Fibroblast of the aortic adventitia (primary cell): ENCODE measurements around the gene ALLC. TPM values are rescaled to one million over a fixed set of nuclear protein-coding genes. Genes with fewer than 3 reads are reported as not detected.
"Not testable (repeated sequence)": the region's sequence is repeated elsewhere in the genome, so short reads cannot be mapped to it uniquely, and the experiment has no call there.

Experiments used
- DNase-seq: peaks from one replicate; pipeline ENCODE4 v3.0.0-alpha.2; 2010; ENCODE audit warnings: low read depth
- H3K4me3 ChIP-seq: 2 replicates; pipeline ENCODE4 v1.5.1; 2011; ENCODE audit warnings: low read depth, mild to moderate bottlenecking, control low read depth, low read length, moderate library complexity
- CTCF ChIP-seq: IDR thresholded peaks from 2 replicates; pipeline ENCODE4 v1.5.1; 2011; ENCODE audit warnings: mild to moderate bottlenecking, low read length, control low read depth, inconsistent platforms; ENCODE audit not compliant: insufficient read depth
- total RNA-seq: library from RNA; depleted of rRNA; stranded (reverse); fragments of >200 nt; gene quantifications from 2 replicates; pipeline ENCODE4 v1.2.3, GENCODE V29; 2012; ENCODE audit warnings: low replicate concordance

Gene ALLC
- not detected in 2 replicates for total RNA-seq

GRCh38 chr2:3657881-3658280 lies at the start of gene ALLC:
Gene ALLC, plus strand, starts transcription at chr2:3658200. Its CDS starts 12,958 bp downstream, at chr2:3671158.
- no peak for DNase-seq
- TF ChIP-seq CTCF, result no peak
- H3K4me3 ChIP-seq, result no peak within 1 kb of the TSS

GRCh38 chr2:3608373-3609278 lies 49.4 kb upstream of the ALLC start:
- DNase-seq, result no peak
- TF ChIP-seq CTCF, result no peak

GRCh38 chr2:3609279-3609673 lies 48.7 kb upstream of the ALLC start:
- DNase-seq, H3K4me3 ChIP-seq: not testable (repeated sequence)

More at GRCh38 chr2:3608373-3609278, 49.4 kb upstream of the ALLC start:
- no peak overlapping the region for H3K4me3 ChIP-seq

GRCh38 chr2:3610415-3610814 lies 47.6 kb upstream of the ALLC start:
- no peak overlapping the region for H3K4me3 ChIP-seq
- DNase-seq, result no peak
- no peak for TF ChIP-seq CTCF

- no peak for DNase-seq
- TF ChIP-seq CTCF, result no peak
- H3K4me3 ChIP-seq, result no peak overlapping the region
Measured at GRCh38 chr2:3610881-3611505, 47.0 kb upstream of the ALLC start.

GRCh38 chr2:3611589-3611988 lies 46.4 kb upstream of the ALLC start:
- no peak for DNase-seq
- no peak for TF ChIP-seq CTCF
- no peak overlapping the region for H3K4me3 ChIP-seq
